ENCODE data around the gene SLC16A11.
"Not testable (repeated sequence)": the region's sequence is repeated elsewhere in the genome, so short reads cannot be mapped to it uniquely, and the experiment has no call there.

Gene SLC16A11, protein sequence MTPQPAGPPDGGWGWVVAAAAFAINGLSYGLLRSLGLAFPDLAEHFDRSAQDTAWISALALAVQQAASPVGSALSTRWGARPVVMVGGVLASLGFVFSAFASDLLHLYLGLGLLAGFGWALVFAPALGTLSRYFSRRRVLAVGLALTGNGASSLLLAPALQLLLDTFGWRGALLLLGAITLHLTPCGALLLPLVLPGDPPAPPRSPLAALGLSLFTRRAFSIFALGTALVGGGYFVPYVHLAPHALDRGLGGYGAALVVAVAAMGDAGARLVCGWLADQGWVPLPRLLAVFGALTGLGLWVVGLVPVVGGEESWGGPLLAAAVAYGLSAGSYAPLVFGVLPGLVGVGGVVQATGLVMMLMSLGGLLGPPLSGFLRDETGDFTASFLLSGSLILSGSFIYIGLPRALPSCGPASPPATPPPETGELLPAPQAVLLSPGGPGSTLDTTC

DNA sequence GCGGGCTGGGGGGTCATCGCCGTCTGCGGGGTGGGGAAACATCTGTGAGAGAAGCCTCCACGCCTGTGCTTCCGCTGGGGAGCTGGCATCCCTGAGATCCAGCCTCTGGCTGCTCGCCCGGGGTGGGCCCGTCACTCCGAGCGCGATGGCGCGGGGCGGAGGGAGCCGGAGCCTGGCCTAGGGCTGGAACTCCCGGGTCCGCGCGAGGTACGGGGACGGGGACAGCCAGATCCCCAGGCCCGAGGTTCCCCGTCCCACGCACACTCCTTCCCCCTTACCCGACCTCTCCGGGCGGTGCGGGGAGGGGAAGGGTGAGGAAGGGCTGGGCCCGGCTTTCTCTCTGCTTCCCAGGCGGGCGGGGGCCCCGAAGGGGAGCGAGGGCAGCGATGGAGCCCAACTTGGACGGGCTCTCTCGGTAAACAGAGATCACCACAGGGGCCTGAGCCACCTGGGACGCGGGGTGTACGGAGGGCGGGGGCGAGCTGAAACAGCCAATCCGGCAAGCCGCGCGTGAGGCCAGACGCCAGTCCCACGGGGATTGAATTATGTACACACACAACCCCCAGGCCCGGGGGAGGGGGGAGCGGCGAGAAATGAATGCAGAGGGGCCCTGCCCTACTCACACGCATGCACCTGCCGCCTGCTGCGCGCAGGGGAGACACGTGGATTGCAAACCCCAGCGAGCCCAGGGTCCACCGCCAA is at the start of gene SLC16A11:
Gene SLC16A11 (minus strand): TSS at position 596 of the 702 bp plus-strand sequence. CDS start 579 bp downstream, at position 17.
- no peak for DNase-seq (ENCODE audit: low read depth)

DNA sequence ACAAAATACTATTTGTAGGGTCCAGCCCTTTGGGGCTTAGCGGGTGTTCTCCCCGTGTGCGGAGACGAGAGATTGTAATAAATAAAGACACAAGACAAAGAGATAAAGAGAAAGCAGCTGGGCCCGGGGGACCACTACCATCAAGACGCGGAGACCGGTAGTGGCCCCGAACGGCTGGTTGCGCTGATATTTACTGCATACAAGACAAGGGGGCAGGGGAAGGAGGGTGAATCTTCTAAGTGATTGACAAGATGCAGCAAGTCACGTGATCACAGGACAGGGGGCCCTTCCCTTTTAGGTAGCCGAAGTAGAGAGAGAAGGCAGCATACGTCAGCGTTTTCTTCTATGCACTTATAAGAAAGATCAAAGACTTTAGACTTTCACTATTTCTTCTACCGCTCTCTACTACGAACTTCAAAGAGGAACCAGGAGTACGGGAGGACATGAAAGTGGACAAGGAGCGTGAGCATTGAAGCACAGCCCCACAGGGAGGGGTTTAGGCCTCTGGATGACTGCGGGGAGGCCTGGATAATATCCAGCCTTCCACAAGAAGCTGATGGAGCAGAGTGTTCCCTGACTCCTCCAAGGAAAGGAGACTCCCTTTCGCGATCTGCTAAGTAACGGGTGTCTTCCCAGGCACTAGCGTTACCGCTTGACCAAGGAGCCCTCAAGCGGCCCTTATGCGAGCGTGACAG is 47.6 kb upstream of the SLC16A11 start:
- DNase-seq (ENCODE audit: low read depth): not testable (repeated sequence)

DNA sequence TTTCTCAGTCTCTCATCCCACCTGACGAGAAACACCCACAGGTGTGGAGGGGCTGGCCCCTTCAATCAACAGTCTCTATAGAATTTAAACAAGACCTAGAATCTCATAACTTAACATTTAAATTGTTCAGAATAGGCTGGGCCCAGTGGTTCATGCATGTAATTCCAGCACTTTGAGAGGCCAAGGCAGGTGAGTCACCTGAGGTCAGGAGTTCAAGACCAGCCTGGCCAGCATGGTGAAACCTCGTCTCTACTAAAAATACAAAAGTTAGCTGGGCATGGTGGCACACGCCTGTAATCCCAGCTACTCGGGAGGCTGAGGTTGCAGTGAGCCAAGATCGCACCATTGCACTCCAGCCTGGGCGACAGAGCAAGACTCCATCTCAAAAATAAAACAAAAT is 45.7 kb upstream of the SLC16A11 start:
- DNase-seq (ENCODE audit: low read depth): not testable (repeated sequence)

DNA sequence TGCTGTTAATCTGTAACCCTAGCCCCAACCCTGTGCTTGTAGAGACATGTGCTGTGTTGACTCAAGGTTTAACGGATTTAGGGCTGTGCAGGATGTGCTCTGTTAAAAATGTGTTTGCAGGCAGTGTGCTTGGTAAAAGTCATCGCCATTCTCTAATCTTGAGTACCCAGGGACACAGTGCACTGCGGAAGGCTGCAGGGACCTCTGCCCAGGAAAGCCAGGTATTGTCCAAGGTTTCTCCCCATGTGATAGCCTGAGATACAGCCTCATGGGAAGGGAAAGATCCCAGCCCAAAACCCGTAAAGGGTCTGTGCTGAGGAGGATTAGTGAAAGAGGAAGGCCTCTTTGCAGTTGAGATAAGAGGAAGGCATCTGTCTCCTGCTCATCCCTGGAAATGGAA is 44.5 kb upstream of the SLC16A11 start:
- not testable (repeated sequence) for DNase-seq (ENCODE audit: low read depth)

DNA sequence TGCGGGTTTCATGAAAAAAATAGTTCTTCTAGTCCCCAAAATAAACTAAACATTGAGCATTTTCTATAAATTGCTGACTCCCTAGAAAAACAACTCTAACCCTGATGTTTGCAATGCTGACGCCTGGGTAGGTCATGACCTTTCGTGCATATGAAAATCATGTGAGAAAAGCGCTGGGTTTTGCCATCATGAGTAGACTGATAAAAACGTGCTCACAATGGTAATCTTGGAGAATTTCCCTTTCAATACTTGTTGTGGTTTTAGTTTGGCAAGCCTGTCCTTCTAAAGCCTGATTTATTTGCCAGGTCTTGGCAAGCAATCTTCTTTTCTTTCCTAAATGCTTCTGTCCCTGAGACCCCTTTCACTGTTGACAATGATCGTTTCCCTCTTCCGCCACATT is 40.2 kb upstream of the SLC16A11 start:
- no peak for DNase-seq (ENCODE audit: low read depth)

DNA sequence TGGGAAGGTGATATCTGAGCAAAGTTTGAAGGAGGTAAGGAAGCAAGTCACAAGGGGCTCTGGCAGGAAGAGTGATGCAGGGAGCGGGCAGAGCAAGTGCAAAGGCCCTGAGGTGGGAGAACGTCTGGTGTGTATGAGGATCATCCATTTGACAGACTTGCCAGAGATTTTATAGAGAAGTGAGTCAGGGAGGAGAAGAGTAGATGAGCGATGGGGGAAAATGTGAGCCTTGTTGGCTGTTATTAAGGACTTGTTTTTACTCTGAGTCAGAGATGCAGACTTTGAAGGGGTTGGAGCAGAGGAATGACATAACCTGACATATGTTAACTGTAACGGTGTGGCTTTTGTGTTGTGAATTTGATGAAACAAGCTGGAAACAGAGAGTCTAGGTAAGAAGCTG is 39.7 kb upstream of the SLC16A11 start:
- DNase-seq (ENCODE audit: low read depth): no peak

DNA sequence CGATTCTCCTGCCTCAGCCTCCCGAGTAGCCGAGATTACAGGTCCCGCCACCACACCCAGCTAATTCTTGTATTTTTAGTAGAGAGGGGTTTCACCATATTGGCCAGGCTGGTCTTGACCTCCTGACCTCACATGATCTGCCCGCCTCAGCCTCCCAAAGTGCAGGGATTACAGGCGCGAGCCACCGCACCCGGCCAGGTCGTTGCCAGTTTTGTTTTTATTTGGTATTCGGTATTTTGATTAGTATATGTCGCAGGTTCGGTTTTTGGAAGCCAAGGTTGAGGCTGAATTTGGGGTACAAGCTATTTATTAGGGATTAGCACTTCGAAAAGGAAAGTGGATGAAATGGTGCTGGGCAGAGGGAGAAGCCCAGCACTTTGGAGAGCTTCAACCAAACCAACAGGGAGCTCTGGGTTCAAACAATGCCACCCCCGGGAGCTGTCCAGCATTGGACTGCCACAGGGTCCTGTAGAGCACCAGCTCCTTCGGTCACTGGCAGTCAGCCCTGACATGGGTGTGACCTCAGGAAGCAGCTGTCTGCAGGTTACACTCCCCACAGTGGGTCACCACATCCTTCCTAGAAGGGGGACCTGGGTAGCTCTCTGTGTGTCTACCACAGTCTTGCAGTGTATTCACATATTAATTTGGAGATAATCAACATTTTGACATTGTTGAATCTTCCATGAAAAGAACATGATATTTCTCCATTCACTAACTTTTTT is 37.6 kb upstream of the SLC16A11 start:
- no peak for DNase-seq (ENCODE audit: low read depth)

DNA sequence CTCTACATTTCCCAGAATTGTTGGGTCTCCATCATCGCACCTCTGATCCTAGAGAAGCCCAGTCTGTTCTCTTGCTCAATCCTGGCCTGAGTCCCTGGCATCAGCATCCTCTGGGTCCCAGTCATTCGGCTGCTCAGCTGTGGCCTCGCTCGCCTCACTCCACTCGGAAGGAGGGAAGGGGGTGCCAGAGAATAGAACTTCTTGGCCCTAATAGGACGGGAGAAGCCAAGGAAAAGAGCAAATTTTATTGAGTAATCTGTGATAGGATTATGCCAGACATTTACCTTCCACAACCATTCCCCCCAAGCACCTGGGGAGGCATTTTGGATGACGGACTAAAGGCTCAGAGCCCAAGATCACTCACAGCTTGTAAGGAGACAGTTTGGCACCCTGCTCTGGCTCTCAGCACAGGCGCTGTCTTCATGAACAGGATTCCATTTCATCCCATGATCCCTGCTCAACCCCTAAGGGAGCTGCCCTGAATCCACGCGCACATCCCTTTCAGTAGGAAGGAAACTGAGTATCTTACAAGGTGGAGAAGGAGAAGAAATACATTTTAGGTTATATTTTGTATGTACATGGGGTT is 36.7 kb upstream of the SLC16A11 start:
- DNase-seq (ENCODE audit: low read depth): no peak

DNA sequence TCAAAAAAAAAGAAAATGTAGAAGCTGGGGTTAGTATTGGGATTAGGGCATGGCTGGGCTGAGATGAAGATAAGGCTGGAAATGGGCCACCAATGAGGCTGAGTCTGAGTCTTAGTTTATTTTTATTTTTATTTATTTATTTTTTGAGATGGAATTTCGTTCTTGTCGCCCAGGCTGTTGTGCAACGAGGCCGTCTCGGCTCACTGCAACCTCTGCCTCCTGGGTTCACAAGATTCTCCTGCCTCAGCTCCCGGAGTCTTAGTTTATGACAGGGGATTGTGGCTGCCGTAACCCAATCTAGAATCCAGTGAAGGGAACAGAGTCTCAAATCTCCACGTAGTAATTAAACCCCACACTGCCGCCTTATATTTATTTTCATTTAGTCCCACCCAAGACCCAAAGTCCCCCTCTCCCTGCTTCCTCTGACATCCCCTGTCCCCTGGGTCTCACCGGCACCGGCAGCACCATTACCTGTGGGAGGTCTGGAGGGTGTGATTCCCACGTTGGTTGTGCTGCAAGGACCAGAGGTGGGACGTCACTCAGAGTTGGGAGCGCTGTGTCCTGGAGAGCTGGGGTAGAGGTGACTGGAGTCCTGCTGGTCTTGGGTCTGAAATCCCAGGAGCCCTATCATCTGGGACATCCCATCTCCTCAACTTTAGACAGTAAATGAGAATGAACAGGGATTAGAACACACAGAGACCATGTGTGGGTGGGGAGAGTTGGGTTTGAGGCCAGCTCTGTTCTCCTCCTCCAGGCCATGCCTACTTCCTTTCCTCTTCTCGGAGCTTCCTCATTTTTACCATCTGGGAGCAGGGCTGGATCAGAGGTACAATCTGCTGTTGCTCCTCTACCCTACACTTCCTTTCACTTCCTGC is 35.9 kb upstream of the SLC16A11 start, which contains the start of gene CLEC10A:
Gene CLEC10A (minus strand): TSS at position 671 of the 875 bp plus-strand sequence. CDS start 1,439 bp downstream, outside the sequence.
- DNase-seq (ENCODE audit: low read depth): no peak

- no peak for DNase-seq (ENCODE audit: low read depth)
Measured at GRCh38 chr17:7078711-7079110, 34.8 kb upstream of the SLC16A11 start.

- no peak for DNase-seq (ENCODE audit: low read depth)
Measured at GRCh38 chr17:7077911-7078546, 34.1 kb upstream of the SLC16A11 start.

DNA sequence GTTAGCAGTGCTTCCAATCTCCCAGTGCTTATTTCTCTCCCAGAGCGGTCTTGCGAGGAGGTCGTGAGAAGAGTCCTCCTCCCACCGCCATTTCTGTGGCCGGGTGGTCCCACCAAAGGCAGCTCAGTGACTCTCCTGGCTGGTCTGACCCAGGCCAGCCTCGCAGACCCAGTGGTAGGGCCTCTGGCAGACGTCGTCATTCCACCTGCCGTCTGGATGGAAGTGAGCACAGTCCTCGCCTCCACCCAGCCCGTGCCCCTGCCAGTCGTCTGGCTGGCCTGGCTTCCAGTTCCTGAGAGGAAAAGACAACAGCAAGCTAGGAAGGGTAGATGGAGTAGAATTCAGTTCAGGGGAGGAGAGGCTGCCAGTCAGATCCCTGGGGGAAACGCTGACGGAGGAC is 31.0 kb upstream of the SLC16A11 start:
- no peak for DNase-seq (ENCODE audit: low read depth)

- no peak for DNase-seq (ENCODE audit: low read depth)
Measured at GRCh38 chr17:7072406-7072805, 28.5 kb upstream of the SLC16A11 start.

DNA sequence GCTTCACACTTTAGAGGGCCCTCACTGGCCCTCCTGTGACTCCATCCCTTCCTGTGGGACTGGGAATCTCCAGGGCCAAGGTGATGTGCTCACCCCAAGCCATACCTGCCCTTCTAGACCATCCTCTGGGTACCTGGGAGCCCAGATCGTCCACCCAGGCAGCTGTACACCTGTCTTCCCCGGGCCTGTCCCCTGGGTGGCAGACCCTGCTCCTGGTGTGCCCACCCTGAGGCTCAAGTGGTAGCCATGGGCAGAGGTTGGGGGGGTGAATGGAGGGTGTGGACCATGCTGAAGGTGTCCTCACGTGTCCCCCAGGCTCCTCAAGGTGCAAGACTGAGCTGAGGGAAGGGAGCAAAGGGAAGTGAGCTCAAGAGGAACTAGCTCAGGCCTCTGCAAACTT is 26.8 kb upstream of the SLC16A11 start:
- DNase-seq (ENCODE audit: low read depth): no peak

GRCh38 chr17:7068268-7068667 is 24.4 kb upstream of the SLC16A11 start:
- DNase-seq (ENCODE audit: low read depth): no peak

- no peak for DNase-seq (ENCODE audit: low read depth)
Measured at GRCh38 chr17:7067198-7067597, 23.3 kb upstream of the SLC16A11 start.

- no peak for DNase-seq (ENCODE audit: low read depth)
Measured at GRCh38 chr17:7064261-7064660, 20.4 kb upstream of the SLC16A11 start.

GRCh38 chr17:7063518-7064094 is 19.7 kb upstream of the SLC16A11 start:
- no peak for DNase-seq (ENCODE audit: low read depth)

DNA sequence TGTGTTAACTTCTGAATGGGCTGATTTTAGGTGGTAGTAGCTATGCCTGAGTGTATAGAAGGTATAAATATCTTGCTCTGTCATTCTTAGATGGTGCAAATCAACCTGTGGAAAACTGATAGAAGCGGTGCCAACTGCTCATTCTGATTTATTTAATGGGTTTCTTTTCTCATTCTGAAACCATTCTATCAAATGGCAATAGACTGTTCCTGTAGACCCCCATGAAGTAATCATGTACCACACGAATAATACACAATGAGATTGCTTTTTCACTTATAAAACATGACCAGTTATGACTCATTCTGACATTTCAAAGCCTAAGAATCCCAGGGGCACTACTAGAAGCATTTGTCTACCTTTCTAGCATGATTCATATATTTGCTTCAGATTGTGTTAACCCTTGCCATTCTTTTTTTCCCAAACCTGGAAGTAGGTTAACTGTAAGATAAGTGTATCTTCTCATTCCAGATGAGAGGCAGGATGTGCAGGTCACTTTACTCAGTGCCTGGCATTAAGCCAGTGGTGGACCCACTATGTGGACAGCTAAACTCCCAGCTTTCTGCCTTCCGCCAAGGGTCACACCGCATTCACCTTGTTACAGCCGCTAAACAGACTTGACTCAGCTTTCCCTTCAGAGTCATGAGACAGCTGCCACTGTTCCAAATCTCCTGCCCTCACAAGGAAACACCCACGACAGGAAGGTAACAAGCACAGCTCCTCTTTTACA is 16.4 kb upstream of the SLC16A11 start:
- peak; percentile 92 for DNase-seq (ENCODE audit: low read depth)
